Neural cell (in vitro differentiated cells): ENCODE measurements around the gene SLC9A7. TPM values are rescaled to one million over a fixed set of nuclear protein-coding genes. Genes with fewer than 3 reads are reported as not detected.

Experiments used
- H2AFZ ChIP-seq: fragments of 200-600, 300-800 bp; sonication (generic), shearing (Covaris generic); 2 replicates; pipeline ENCODE4 v1.6.0; 2014; ENCODE audit warnings: low read depth, mild to moderate bottlenecking, antibody characterized with exemption, low read length, moderate library complexity
- H3F3A ChIP-seq: fragments of 200-600 bp; shearing (Covaris generic); 2 replicates; pipeline ENCODE4 v1.6.1; 2016; ENCODE audit warnings: mild to moderate bottlenecking, moderate library complexity, mixed read lengths, antibody characterized with exemption, low read length; ENCODE audit not compliant: insufficient read depth, poor library complexity, severe bottlenecking
- H3K27ac ChIP-seq: fragments of 200-600, 300-800 bp; sonication (generic), shearing (Covaris generic); 2 replicates; pipeline ENCODE4 v1.5.1; 2014; ENCODE audit warnings: mild to moderate bottlenecking, low read length, moderate library complexity
- H3K27me3 ChIP-seq: fragments of 300-800, 200-600 bp; sonication (generic), shearing (Covaris generic); 2 replicates; pipeline ENCODE4 v1.6.0; 2014; ENCODE audit warnings: mild to moderate bottlenecking, low read depth, low read length, moderate library complexity; ENCODE audit not compliant: insufficient read depth
- H3K36me3 ChIP-seq: fragments of 300-800, 200-600 bp; sonication (generic), shearing (Covaris generic); 2 replicates; pipeline ENCODE4 v1.5.1; 2014; ENCODE audit warnings: mild to moderate bottlenecking, antibody characterized with exemption, low read length, moderate library complexity; ENCODE audit not compliant: insufficient read depth
- H3K4me2 ChIP-seq: fragments of 300-800, 200-600 bp; sonication (generic), shearing (Covaris generic); 2 replicates; pipeline ENCODE4 v1.6.0; 2014; ENCODE audit warnings: mild to moderate bottlenecking, low read length
- H3K4me3 ChIP-seq: fragments of 300-800, 200-600 bp; sonication (generic), shearing (Covaris generic); 2 replicates; pipeline ENCODE4 v1.5.1; 2014; ENCODE audit warnings: mild to moderate bottlenecking, low read length, moderate library complexity
- H3K79me2 ChIP-seq: fragments of 200-600 bp; shearing (Covaris generic); replicated peaks from 2 replicates; pipeline ENCODE4 v1.6.0; 2014; ENCODE audit warnings: mild to moderate bottlenecking, low read length, moderate library complexity; ENCODE audit not compliant: insufficient read depth
- H3K9ac ChIP-seq: fragments of 300-800, 200-600 bp; sonication (generic), shearing (Covaris generic); 2 replicates; pipeline ENCODE4 v1.6.1; 2016; ENCODE audit warnings: mild to moderate bottlenecking, low read length, mixed read lengths
- H3K9me2 ChIP-seq: fragments of 200-600 bp; shearing (Covaris generic); 2 replicates; pipeline ENCODE4 v1.6.1; 2016; ENCODE audit warnings: mild to moderate bottlenecking, low read length, mixed read lengths; ENCODE audit not compliant: insufficient read depth
- H3K9me3 ChIP-seq: fragments of 200-600, 300-800 bp; sonication (generic), shearing (Covaris generic); 2 replicates; pipeline ENCODE4 v1.6.1; 2016; ENCODE audit warnings: mild to moderate bottlenecking, mixed run types, low read length, moderate library complexity, mixed read lengths
- H4K20me1 ChIP-seq: fragments of 200-600 bp; shearing (Covaris generic); 2 replicates; pipeline ENCODE4 v1.6.1; 2016; ENCODE audit warnings: mild to moderate bottlenecking, mixed run types; ENCODE audit not compliant: insufficient read depth
- CTCF ChIP-seq: fragments of 450-650 bp; IDR thresholded peaks from 2 replicates; pipeline ENCODE4 v1.5.1; 2014; ENCODE audit warnings: antibody characterized with exemption, mild to moderate bottlenecking, moderate library complexity; ENCODE audit not compliant: poor library complexity, severe bottlenecking
- EP300 ChIP-seq: fragments of 450-650 bp; conservative IDR thresholded peaks from 2 replicates; pipeline ENCODE4 v1.6.1; 2014; ENCODE audit warnings: antibody characterized with exemption, mild to moderate bottlenecking, moderate library complexity; ENCODE audit not compliant: poor library complexity, severe bottlenecking
- EZH2 ChIP-seq: fragments of 200-600, 300-800 bp; shearing (Covaris generic), sonication (generic); IDR thresholded peaks from 2 replicates; pipeline ENCODE4 v1.6.1; 2014; ENCODE audit warnings: antibody characterized with exemption, low read length, borderline replicate concordance, mild to moderate bottlenecking; ENCODE audit not compliant: insufficient read depth, poor library complexity, severe bottlenecking
- MXI1 ChIP-seq: fragments of 450-650 bp; conservative IDR thresholded peaks from 2 replicates; pipeline ENCODE4 v1.6.1; 2014; ENCODE audit warnings: antibody characterized with exemption, mild to moderate bottlenecking; ENCODE audit not compliant: poor library complexity, severe bottlenecking
- POLR2AphosphoS5 ChIP-seq: IDR thresholded peaks from 2 replicates; pipeline ENCODE4 v1.6.1; 2012
- RAD21 ChIP-seq: fragments of 450-650 bp; conservative IDR thresholded peaks from 2 replicates; pipeline ENCODE4 v1.6.1; 2014; ENCODE audit warnings: antibody characterized with exemption, mild to moderate bottlenecking, moderate library complexity
- REST ChIP-seq: IDR thresholded peaks from 2 replicates; pipeline ENCODE4 v1.6.1; 2012; ENCODE audit warnings: borderline replicate concordance
- SMC3 ChIP-seq: fragments of 450-650 bp; conservative IDR thresholded peaks from 2 replicates; pipeline ENCODE4 v1.6.1; 2014; ENCODE audit warnings: antibody characterized with exemption, mild to moderate bottlenecking, moderate library complexity; ENCODE audit not compliant: poor library complexity
- TAF1 ChIP-seq: IDR thresholded peaks from 2 replicates; pipeline ENCODE4 v1.6.1; 2012; ENCODE audit warnings: low read depth
- polyA plus RNA-seq: library from polyadenylated mRNA; depleted of rRNA; stranded (reverse); fragments of >200 nt; gene quantifications from 2 replicates; pipeline ENCODE4 v1.2.3, GENCODE V29; 2014

The SLC9A7 gene
- polyA plus RNA-seq, 1 donor from 2014 or later = 12.1 TPM

GRCh38 chrX:46575991-46576392 lies 182.9 kb downstream of the SLC9A7 start (continued):
- TF ChIP-seq EZH2 (no peak), EP300 (no peak)

- Histone ChIP-seq H3K9me2 (no peaks in the 10 kb centered on the region), H3K9ac (peak overlapping the region; percentile 58), H3K36me3 (no peaks in the 10 kb centered on the region), H4K20me1 (no peaks in the 10 kb centered on the region), H3K79me2 (no peaks in the 10 kb centered on the region), H3K27me3 (peaks cover 17% of the 10 kb centered on the region), H3K27ac (no peak overlapping the region), H3F3A (no peaks in the 10 kb centered on the region), H2AFZ (no peak overlapping the region), H3K4me2 (peak overlapping the region; percentile 25), H3K4me3 (peak overlapping the region; percentile 75), H3K9me3 (no peaks in the 10 kb centered on the region)
- TF ChIP-seq RAD21 (no peak), POLR2AphosphoS5 (no peak), EZH2 (no peak), TAF1 (no peak), SMC3 (no peak), CTCF (no peak), REST (no peak), MXI1 (no peak), EP300 (no peak)
Observed at GRCh38 chrX:46575586-46575985, 183.3 kb downstream of the SLC9A7 start.

DNA sequence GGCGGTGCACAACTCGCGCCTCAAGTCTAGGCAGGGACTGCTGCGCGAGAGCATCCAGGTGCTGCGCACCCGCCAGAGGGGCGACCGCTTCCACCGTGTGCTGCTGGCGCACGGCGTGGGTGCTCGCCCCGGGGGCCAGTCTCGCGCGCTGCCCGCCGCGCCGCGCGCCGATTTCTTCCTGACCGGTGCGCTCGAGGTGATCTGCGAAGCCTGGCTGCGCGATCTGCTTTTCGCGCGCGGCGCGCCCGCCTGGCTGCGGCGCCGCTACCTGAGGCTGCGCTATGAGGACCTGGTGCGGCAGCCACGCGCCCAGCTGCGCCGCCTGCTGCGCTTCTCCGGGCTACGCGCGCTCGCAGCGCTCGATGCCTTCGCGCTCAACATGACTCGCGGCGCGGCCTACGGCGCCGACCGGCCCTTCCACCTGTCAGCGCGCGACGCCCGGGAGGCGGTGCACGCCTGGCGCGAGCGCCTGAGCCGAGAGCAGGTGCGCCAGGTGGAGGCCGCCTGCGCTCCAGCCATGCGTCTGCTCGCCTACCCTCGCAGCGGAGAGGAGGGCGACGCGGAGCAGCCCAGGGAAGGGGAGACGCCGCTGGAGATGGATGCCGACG lies 184.0 kb downstream of the SLC9A7 start:
- H3K9me3 ChIP-seq = no peaks in the 10 kb centered on the region
- H3K9me2 ChIP-seq = no peaks in the 10 kb centered on the region
- peak overlapping the region; percentile 75 for H3K4me3 ChIP-seq
- H3K36me3 ChIP-seq = no peaks in the 10 kb centered on the region
- H3K4me2 ChIP-seq = peak overlapping the region; percentile 25
- no peaks in the 10 kb centered on the region for H3K79me2 ChIP-seq
- peak overlapping the region; percentile 58 for H3K9ac ChIP-seq
- H4K20me1 ChIP-seq = no peaks in the 10 kb centered on the region
- TF ChIP-seq SMC3 (no peak), TAF1 (no peak), MXI1 (peak; percentile 76), EP300 (peak; percentile 12)
- H3K27me3 ChIP-seq = peaks cover 17% of the 10 kb centered on the region
- H3F3A ChIP-seq = no peaks in the 10 kb centered on the region
- H2AFZ ChIP-seq = no peak overlapping the region
- no peak overlapping the region for H3K27ac ChIP-seq
